KMS-11 (cell line): Measurements from ENCODE around the gene SECISBP2.
A peak's percentile ranks its signal among the peaks of the same experiment; 100 is the strongest.

Source experiments
- H2AFZ ChIP-seq: fragments of 200-600 bp; sonication (generic); 2 replicates; pipeline ENCODE4 v1.6.1; 2016; ENCODE audit warnings: antibody characterized with exemption, mixed run types, low read depth
- H3K27ac ChIP-seq: fragments of 200-600 bp; sonication (generic); 2 replicates; pipeline ENCODE4 v1.6.1; 2016; ENCODE audit warnings: mild to moderate bottlenecking, mixed run types
- H3K27me3 ChIP-seq: fragments of 200-600 bp; sonication (generic); 2 replicates; pipeline ENCODE4 v1.6.1; 2017; ENCODE audit warnings: mild to moderate bottlenecking, low read depth, mixed run types, moderate library complexity; ENCODE audit not compliant: insufficient read depth
- H3K36me3 ChIP-seq: fragments of 200-600 bp; sonication (generic); 2 replicates; pipeline ENCODE4 v1.6.1; 2017; ENCODE audit warnings: mild to moderate bottlenecking, mixed run types; ENCODE audit not compliant: insufficient read depth
- H3K4me1 ChIP-seq: fragments of 200-600 bp; sonication (generic); 2 replicates; pipeline ENCODE4 v1.6.1; 2016; ENCODE audit warnings: mild to moderate bottlenecking, low read depth, mixed run types; ENCODE audit not compliant: poor library complexity, severe bottlenecking
- H3K4me2 ChIP-seq: fragments of 200-600 bp; sonication (generic); 2 replicates; pipeline ENCODE4 v1.7.0; 2016; ENCODE audit warnings: mild to moderate bottlenecking, mixed run types
- H3K4me3 ChIP-seq: fragments of 200-600 bp; sonication (generic); IDR thresholded peaks from 2 replicates; pipeline ENCODE4 v1.6.1; 2017; ENCODE audit warnings: low read depth, low read length, mixed read lengths; ENCODE audit not compliant: insufficient read depth
- H3K79me2 ChIP-seq: fragments of 200-600 bp; sonication (generic); 2 replicates; pipeline ENCODE4 v1.6.1; 2016; ENCODE audit warnings: low read depth, mixed run types; ENCODE audit not compliant: insufficient read depth
- H3K9ac ChIP-seq: fragments of 200-600 bp; sonication (generic); 2 replicates; pipeline ENCODE4 v1.6.1; 2016; ENCODE audit warnings: mild to moderate bottlenecking, mixed run types
- H4K20me1 ChIP-seq: fragments of 200-600 bp; sonication (generic); 2 replicates; pipeline ENCODE4 v1.6.1; 2016; ENCODE audit warnings: mild to moderate bottlenecking, mixed run types; ENCODE audit not compliant: insufficient read depth
- TF ChIP-seq, protein P1 (sequence below): fragments of 200-600 bp; sonication (generic); conservative IDR thresholded peaks from 2 replicates; pipeline ENCODE4 v1.6.1; 2017; ENCODE audit warnings: low read depth, mild to moderate bottlenecking, antibody characterized with exemption, low read length, moderate library complexity, mixed read lengths

SECISBP2 gene

DNA sequence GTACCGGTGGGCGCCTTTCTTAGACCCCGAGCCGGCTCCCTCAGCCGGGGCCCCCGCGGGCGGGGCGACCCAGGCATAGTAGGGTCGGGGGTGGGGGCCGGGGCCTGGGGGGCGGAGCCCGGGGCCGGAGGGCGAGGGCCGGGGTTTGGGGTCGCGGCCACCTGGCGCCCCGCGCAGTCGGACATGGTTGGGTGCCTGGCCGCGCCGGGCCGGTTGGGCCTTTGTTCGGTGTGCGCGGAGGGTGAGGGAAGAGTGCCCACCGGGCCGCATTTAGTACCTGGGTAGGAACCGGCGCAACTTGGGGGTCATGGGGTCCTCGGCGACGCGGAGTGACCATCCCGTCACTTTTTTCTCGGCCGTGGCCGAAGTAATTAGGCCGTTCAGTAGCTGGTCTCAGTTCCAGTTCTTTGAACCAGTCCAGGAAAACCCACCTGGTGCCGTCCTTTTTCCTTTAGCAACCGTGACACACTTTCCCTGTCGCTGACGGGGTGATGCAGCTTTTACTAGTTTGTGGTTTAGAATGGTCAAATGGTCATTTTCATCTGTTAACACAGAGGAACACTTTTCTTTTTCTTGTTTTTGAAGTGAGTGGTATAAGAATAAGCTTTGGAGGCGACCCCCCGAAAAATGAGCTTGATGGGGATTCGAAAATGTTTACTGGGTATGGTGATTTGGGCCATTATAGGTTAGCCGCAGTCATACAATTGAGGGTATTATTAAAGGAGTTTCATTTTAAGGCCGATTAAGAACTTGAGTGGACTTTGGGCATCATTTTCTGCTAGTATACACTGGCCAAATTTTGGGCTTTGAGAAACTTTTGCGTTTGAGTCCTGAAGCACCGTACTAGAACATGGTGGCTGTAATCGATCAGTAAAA, 6.7 kb upstream of the SECISBP2 start:
- peak overlapping the region; percentile 83 for H3K9ac ChIP-seq
- peaks cover 39% of the 10 kb centered on the region for H3K4me1 ChIP-seq
- peak overlapping the region; percentile 91 for H3K4me2 ChIP-seq
- H3K36me3 ChIP-seq: peaks cover 16% of the 10 kb centered on the region; the same call in 1 of the 2 replicates
- H3K27me3 ChIP-seq: no peaks in the 10 kb centered on the region
- H2AFZ ChIP-seq: no peak overlapping the region
- peaks cover 33% of the 10 kb centered on the region for H4K20me1 ChIP-seq
- TF ChIP-seq, protein P1, sequence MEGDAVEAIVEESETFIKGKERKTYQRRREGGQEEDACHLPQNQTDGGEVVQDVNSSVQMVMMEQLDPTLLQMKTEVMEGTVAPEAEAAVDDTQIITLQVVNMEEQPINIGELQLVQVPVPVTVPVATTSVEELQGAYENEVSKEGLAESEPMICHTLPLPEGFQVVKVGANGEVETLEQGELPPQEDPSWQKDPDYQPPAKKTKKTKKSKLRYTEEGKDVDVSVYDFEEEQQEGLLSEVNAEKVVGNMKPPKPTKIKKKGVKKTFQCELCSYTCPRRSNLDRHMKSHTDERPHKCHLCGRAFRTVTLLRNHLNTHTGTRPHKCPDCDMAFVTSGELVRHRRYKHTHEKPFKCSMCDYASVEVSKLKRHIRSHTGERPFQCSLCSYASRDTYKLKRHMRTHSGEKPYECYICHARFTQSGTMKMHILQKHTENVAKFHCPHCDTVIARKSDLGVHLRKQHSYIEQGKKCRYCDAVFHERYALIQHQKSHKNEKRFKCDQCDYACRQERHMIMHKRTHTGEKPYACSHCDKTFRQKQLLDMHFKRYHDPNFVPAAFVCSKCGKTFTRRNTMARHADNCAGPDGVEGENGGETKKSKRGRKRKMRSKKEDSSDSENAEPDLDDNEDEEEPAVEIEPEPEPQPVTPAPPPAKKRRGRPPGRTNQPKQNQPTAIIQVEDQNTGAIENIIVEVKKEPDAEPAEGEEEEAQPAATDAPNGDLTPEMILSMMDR: no peak
- H3K4me3 ChIP-seq: no peak overlapping the region
- peaks cover 60% of the 10 kb centered on the region for H3K79me2 ChIP-seq
- peak overlapping the region; percentile 59 for H3K27ac ChIP-seq

DNA sequence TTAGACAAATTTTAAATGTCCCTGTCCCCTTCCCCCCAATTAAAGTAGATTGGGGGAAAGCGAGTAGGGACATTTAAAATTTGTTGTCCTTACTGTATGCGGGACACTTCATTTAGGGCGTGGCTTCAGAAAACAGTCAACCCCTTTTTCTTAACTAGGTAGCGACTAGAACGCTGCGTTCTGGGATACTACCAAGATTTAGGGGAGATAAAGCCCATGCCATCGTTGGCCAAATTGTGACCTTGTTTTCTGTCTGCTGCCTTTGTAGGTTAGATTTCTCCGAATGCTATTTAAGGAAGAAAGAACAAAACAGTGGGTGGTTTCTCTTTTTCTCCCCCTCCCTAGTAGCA, 6.1 kb upstream of the SECISBP2 start:
- H3K27ac ChIP-seq: peak overlapping the region; percentile 59
- H3K27me3 ChIP-seq: no peaks in the 10 kb centered on the region
- H3K9ac ChIP-seq: peak overlapping the region; percentile 83
- TF ChIP-seq, protein P1: no peak
- H3K4me2 ChIP-seq: peak overlapping the region; percentile 91
- peaks cover 45% of the 10 kb centered on the region for H3K4me1 ChIP-seq
- H3K36me3 ChIP-seq: peaks cover 20% of the 10 kb centered on the region; the same call in 1 of the 2 replicates
- peaks cover 33% of the 10 kb centered on the region for H4K20me1 ChIP-seq
- no peak overlapping the region for H3K4me3 ChIP-seq
- H3K79me2 ChIP-seq: peaks cover 66% of the 10 kb centered on the region
- H2AFZ ChIP-seq: no peak overlapping the region

DNA sequence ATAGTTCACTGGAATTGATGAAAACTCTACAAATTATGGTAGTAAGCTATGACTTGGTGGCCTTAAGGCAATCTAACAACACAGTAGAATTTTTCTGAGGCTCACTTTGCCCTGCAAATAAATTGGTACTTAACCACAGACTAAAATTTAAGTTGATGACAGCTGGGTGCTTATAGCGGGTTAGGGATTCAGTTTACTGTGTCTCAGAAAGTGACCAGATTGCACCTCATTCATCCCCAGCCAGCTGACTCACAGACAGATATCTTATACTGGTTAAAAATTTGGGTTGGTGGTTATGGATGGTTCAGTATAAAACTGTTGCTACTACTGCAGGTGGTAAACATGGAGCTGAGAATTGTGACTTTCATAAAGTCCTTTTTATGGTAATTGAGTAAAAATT, 4.5 kb upstream of the SECISBP2 start:
- Histone ChIP-seq H3K27me3 (no peaks in the 10 kb centered on the region), H3K36me3 (peaks cover 21% of the 10 kb centered on the region; the same call in 1 of the 2 replicates), H3K27ac (peak overlapping the region; percentile 59; the same call in 1 of the 2 replicates), H2AFZ (no peak overlapping the region), H3K4me2 (peak overlapping the region; percentile 91), H3K79me2 (peaks cover 75% of the 10 kb centered on the region), H3K4me1 (peaks cover 53% of the 10 kb centered on the region), H4K20me1 (peaks cover 33% of the 10 kb centered on the region), H3K9ac (peak overlapping the region; percentile 83; the same call in 1 of the 2 replicates), H3K4me3 (no peak overlapping the region)
- TF ChIP-seq, protein P1: no peak

DNA sequence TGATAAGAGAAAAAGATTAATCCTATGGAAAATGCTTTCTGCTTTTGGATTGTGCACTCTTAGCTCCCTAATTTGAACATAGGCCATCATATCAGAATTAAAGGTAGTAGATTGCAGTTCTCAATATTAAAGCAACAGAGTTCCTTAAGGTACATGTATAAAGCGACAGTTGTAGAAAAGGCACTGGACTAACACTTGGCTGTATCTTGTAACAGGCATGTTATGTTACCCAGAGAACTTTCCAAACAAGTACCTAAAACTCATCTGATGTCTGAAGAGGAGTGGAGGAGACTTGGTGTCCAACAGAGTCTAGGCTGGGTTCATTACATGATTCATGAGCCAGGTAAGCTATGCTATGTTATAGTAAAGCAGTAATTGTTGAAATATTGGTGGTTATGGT, 3.3 kb upstream of the SECISBP2 start:
- H3K9ac ChIP-seq: no peak overlapping the region
- TF ChIP-seq, protein P1: no peak
- no peak overlapping the region for H3K4me3 ChIP-seq
- H2AFZ ChIP-seq: no peak overlapping the region
- H3K36me3 ChIP-seq: peaks cover 21% of the 10 kb centered on the region; the same call in 1 of the 2 replicates
- peak overlapping the region; percentile 59; the same call in 1 of the 2 replicates for H3K27ac ChIP-seq
- H3K27me3 ChIP-seq: no peaks in the 10 kb centered on the region
- peaks cover 80% of the 10 kb centered on the region for H3K79me2 ChIP-seq
- peak overlapping the region; percentile 91 for H3K4me2 ChIP-seq
- peaks cover 33% of the 10 kb centered on the region for H4K20me1 ChIP-seq
- H3K4me1 ChIP-seq: peaks cover 57% of the 10 kb centered on the region
